KOPT-K1 (cell line): Measurements from ENCODE around the gene PCBP4.
A peak's percentile ranks its signal among the peaks of the same experiment; 100 is the strongest.
"Not testable (repeated sequence)": the region's sequence is repeated elsewhere in the genome, so short reads cannot be mapped to it uniquely, and the experiment has no call there.

Experiments
- H3K27ac ChIP-seq: fragments of 200-600 bp; sonication (generic); 2 replicates; pipeline ENCODE4 v1.5.1; 2016; ENCODE audit warnings: antibody characterized with exemption, mild to moderate bottlenecking, low read depth, low read length; ENCODE audit not compliant: poor library complexity, severe bottlenecking
- H3K36me3 ChIP-seq: fragments of 200-600 bp; sonication (generic); 2 replicates; pipeline ENCODE4 v1.5.1; 2017; ENCODE audit warnings: antibody characterized with exemption, mild to moderate bottlenecking, low read length, moderate library complexity; ENCODE audit not compliant: insufficient read depth
- H3K9me3 ChIP-seq: fragments of 200-600 bp; sonication (generic); 2 replicates; pipeline ENCODE4 v1.5.1; 2017; ENCODE audit warnings: antibody characterized with exemption, low read length, mild to moderate bottlenecking; ENCODE audit not compliant: insufficient read depth, poor library complexity, severe bottlenecking

Gene PCBP4

GRCh38 chr3:51999846-52000245 is 32.6 kb upstream of the PCBP4 start:
- no peaks in the 10 kb centered on the region for H3K9me3 ChIP-seq
- no peak overlapping the region for H3K27ac ChIP-seq
- peaks cover 9% of the 10 kb centered on the region for H3K36me3 ChIP-seq

- Histone ChIP-seq H3K36me3 (peaks cover 19% of the 10 kb centered on the region), H3K27ac (no peak overlapping the region), H3K9me3 (no peaks in the 10 kb centered on the region)
Measured at GRCh38 chr3:51998774-51999173, 31.5 kb upstream of the PCBP4 start.

- no peak overlapping the region for H3K27ac ChIP-seq
- peaks cover 26% of the 10 kb centered on the region for H3K36me3 ChIP-seq
- H3K9me3 ChIP-seq, result no peaks in the 10 kb centered on the region
Measured at GRCh38 chr3:51997935-51998596, 30.8 kb upstream of the PCBP4 start.

GRCh38 chr3:51997172-51997571 is 29.9 kb upstream of the PCBP4 start:
- Histone ChIP-seq H3K27ac (no peak overlapping the region), H3K9me3 (no peaks in the 10 kb centered on the region), H3K36me3 (peaks cover 35% of the 10 kb centered on the region)

- H3K27ac ChIP-seq, result peak within 1 kb of the TSS; percentile 88
- H3K9me3 ChIP-seq, result no peaks in the 10 kb centered on the region
- peaks cover 45% of the 10 kb centered on the region for H3K36me3 ChIP-seq
Measured at GRCh38 chr3:51995346-51996163, 28.3 kb upstream of the PCBP4 start, which contains the start of gene RPL29. Gene RPL29, minus strand, starts transcription at chr3:51995895. Its CDS starts 434 bp downstream, at chr3:51995461.

GRCh38 chr3:51994530-51994929 is 27.3 kb upstream of the PCBP4 start:
- peak overlapping the region; percentile 88 for H3K27ac ChIP-seq
- H3K9me3 ChIP-seq, result no peaks in the 10 kb centered on the region
- peaks cover 45% of the 10 kb centered on the region for H3K36me3 ChIP-seq

GRCh38 chr3:51993657-51994056 is 26.4 kb upstream of the PCBP4 start:
- not testable (repeated sequence) for H3K9me3 ChIP-seq, H3K27ac ChIP-seq
- peaks cover 45% of the 10 kb centered on the region for H3K36me3 ChIP-seq

- peaks cover 45% of the 10 kb centered on the region for H3K36me3 ChIP-seq
- peak overlapping the region; percentile 4 for H3K27ac ChIP-seq
- no peaks in the 10 kb centered on the region for H3K9me3 ChIP-seq
Measured at GRCh38 chr3:51992017-51992682, 24.9 kb upstream of the PCBP4 start.

GRCh38 chr3:51990501-51990971 is 23.3 kb upstream of the PCBP4 start:
- H3K36me3 ChIP-seq, result peaks cover 44% of the 10 kb centered on the region
- not testable (repeated sequence) for H3K9me3 ChIP-seq, H3K27ac ChIP-seq

- H3K27ac ChIP-seq, result no peak overlapping the region
- no peaks in the 10 kb centered on the region for H3K9me3 ChIP-seq
- peaks cover 24% of the 10 kb centered on the region for H3K36me3 ChIP-seq
Measured at GRCh38 chr3:51988286-51989146, 21.3 kb upstream of the PCBP4 start.

GRCh38 chr3:51987568-51987967 is 20.3 kb upstream of the PCBP4 start:
- H3K36me3 ChIP-seq, result peaks cover 14% of the 10 kb centered on the region
- no peak overlapping the region for H3K27ac ChIP-seq
- H3K9me3 ChIP-seq, result no peaks in the 10 kb centered on the region

GRCh38 chr3:51986010-51986947 is 19.0 kb upstream of the PCBP4 start:
- no peak overlapping the region for H3K27ac ChIP-seq
- H3K9me3 ChIP-seq, result no peaks in the 10 kb centered on the region
- peaks cover 1% of the 10 kb centered on the region for H3K36me3 ChIP-seq

- no peak overlapping the region for H3K27ac ChIP-seq
- no peaks in the 10 kb centered on the region for H3K36me3 ChIP-seq
- H3K9me3 ChIP-seq, result no peaks in the 10 kb centered on the region
Measured at GRCh38 chr3:51985063-51985462, 17.8 kb upstream of the PCBP4 start.

GRCh38 chr3:51984269-51984647 is 17.0 kb upstream of the PCBP4 start:
- Histone ChIP-seq H3K27ac (no peak overlapping the region), H3K9me3 (no peaks in the 10 kb centered on the region), H3K36me3 (no peaks in the 10 kb centered on the region)
